Brain microvascular endothelial cell (primary cell): ENCODE measurements around the gene AHDC1.

Experiments
- DNase-seq: peaks from one replicate; pipeline ENCODE4 v3.0.0-alpha.2; 2020
- H3K27ac ChIP-seq: fragments of 250-450 bp; sonication (Bioruptor Pico); 2 replicates; pipeline ENCODE4 v1.5.1; 2020; ENCODE audit warnings: mild to moderate bottlenecking, moderate library complexity
- H3K27me3 ChIP-seq: fragments of 250-450 bp; sonication (Bioruptor Pico); replicated peaks from 2 replicates; pipeline ENCODE4 v1.5.1; 2020; ENCODE audit warnings: mild to moderate bottlenecking
- H3K36me3 ChIP-seq: fragments of 250-450 bp; sonication (Bioruptor Pico); replicated peaks from 2 replicates; pipeline ENCODE4 v1.5.1; 2020; ENCODE audit warnings: mild to moderate bottlenecking
- H3K4me3 ChIP-seq: 2 replicates; pipeline ENCODE4 v1.5.1; 2011; ENCODE audit warnings: low read depth, mild to moderate bottlenecking, control low read depth, low read length, moderate library complexity
- CTCF ChIP-seq: IDR thresholded peaks from 2 replicates; pipeline ENCODE4 v1.5.1; 2011; ENCODE audit warnings: low read depth, mild to moderate bottlenecking, moderate library complexity, low read length, control low read depth, inconsistent platforms; ENCODE audit errors: missing control alignments
- in situ Hi-C: cut with HindIII; loops from 2 replicates; pipeline ENCODE4 v1.10.0; 2017; ENCODE audit warnings: low sequenced_read_pairs, low pct_ligation_motif_present

The AHDC1 gene

GRCh38 chr1:27552911-27553420 lies 51.0 kb downstream of the AHDC1 start:
- TF ChIP-seq CTCF: peak; percentile 25
- Histone ChIP-seq H3K4me3 (no peak overlapping the region), H3K36me3 (peaks cover 34% of the 10 kb centered on the region), H3K27me3 (no peaks in the 10 kb centered on the region), H3K27ac (no peak overlapping the region)
- DNase-seq: no peak
- in situ Hi-C loops: loop anchor here (25.0 kb wide), 1 partner anchor 141 kb away; no protein-coding TSS in a partner anchor

- in situ Hi-C loops: loop anchor here (25.0 kb wide), 1 partner anchor 140 kb away; no protein-coding TSS in a partner anchor
- Histone ChIP-seq H3K36me3 (peaks cover 44% of the 10 kb centered on the region), H3K4me3 (no peak overlapping the region), H3K27ac (no peak overlapping the region), H3K27me3 (no peaks in the 10 kb centered on the region)
- DNase-seq: no peak
- no peak for TF ChIP-seq CTCF
These were observed 52.0 kb downstream of the AHDC1 start for GRCh38 chr1:27551953-27552312.

GRCh38 chr1:27551170-27551952 lies 52.6 kb downstream of the AHDC1 start:
- no peak for DNase-seq

GRCh38 chr1:27550510-27551169 lies 53.3 kb downstream of the AHDC1 start:
- in situ Hi-C loops: loop anchor here (25.0 kb wide), 1 partner anchor 138 kb away; no protein-coding TSS in a partner anchor

More at GRCh38 chr1:27551170-27551952, 52.6 kb downstream of the AHDC1 start:
- Histone ChIP-seq H3K36me3 (peaks cover 49% of the 10 kb centered on the region), H3K27ac (no peak overlapping the region), H3K4me3 (no peak overlapping the region), H3K27me3 (no peaks in the 10 kb centered on the region)
- in situ Hi-C loops: loop anchor here (25.0 kb wide), 1 partner anchor 139 kb away; no protein-coding TSS in a partner anchor
- no peak for TF ChIP-seq CTCF

GRCh38 chr1:27549807-27550408 lies 54.0 kb downstream of the AHDC1 start:
- in situ Hi-C loops: loop anchor here (25.0 kb wide), 1 partner anchor 138 kb away; no protein-coding TSS in a partner anchor
- no peak overlapping the region for H3K27ac ChIP-seq
- TF ChIP-seq CTCF: no peak
- DNase-seq: no peak
- H3K4me3 ChIP-seq: no peak overlapping the region
- H3K36me3 ChIP-seq: peaks cover 55% of the 10 kb centered on the region
- no peaks in the 10 kb centered on the region for H3K27me3 ChIP-seq

More at GRCh38 chr1:27550510-27551169, 53.3 kb downstream of the AHDC1 start:
- Histone ChIP-seq H3K27ac (no peak overlapping the region), H3K36me3 (peaks cover 49% of the 10 kb centered on the region), H3K27me3 (no peaks in the 10 kb centered on the region), H3K4me3 (no peak overlapping the region)
- DNase-seq: no peak
- no peak for TF ChIP-seq CTCF
